GM21528 (cell line): ENCODE measurements around the gene L1CAM.

Source experiments
- ATAC-seq: cut with Tn5 transposase; IDR thresholded peaks from one replicate; pipeline ENCODE4 v1.9.1; 2021; ENCODE audit warnings: mild to moderate bottlenecking, moderate library complexity; ENCODE audit not compliant: unreplicated experiment, low FRiP score

Gene L1CAM

GRCh38 chrX:153881281-153881680, 4.7 kb downstream of the L1CAM start:
- ATAC-seq: no peak

GRCh38 chrX:153880440-153880815, 5.5 kb downstream of the L1CAM start:
- no peak for ATAC-seq

- ATAC-seq: no peak
Measured at GRCh38 chrX:153879741-153880439, 6.1 kb downstream of the L1CAM start.

- ATAC-seq: no peak
Measured at GRCh38 chrX:153878969-153879653, 6.9 kb downstream of the L1CAM start.

- no peak for ATAC-seq
Measured at GRCh38 chrX:153878345-153878744, 7.6 kb downstream of the L1CAM start.

GRCh38 chrX:153877571-153878261, 8.3 kb downstream of the L1CAM start:
- no peak for ATAC-seq

- no peak for ATAC-seq
Measured at GRCh38 chrX:153876112-153876491, 9.9 kb downstream of the L1CAM start.

GRCh38 chrX:153875391-153876111, 10.4 kb downstream of the L1CAM start:
- no peak for ATAC-seq

GRCh38 chrX:153874366-153875125, 11.4 kb downstream of the L1CAM start:
- ATAC-seq: no peak

GRCh38 chrX:153874085-153874365, 11.9 kb downstream of the L1CAM start:
- no peak for ATAC-seq

- no peak for ATAC-seq
Measured at GRCh38 chrX:153873282-153874084, 12.5 kb downstream of the L1CAM start.

GRCh38 chrX:153871946-153872878, 13.8 kb downstream of the L1CAM start:
- ATAC-seq: no peak

GRCh38 chrX:153871451-153871850, 14.5 kb downstream of the L1CAM start:
- ATAC-seq: no peak

GRCh38 chrX:153870791-153871360, 15.1 kb downstream of the L1CAM start:
- ATAC-seq: no peak

GRCh38 chrX:153870288-153870690, 15.7 kb downstream of the L1CAM start:
- no peak for ATAC-seq

- no peak for ATAC-seq
Measured at GRCh38 chrX:153869473-153870287, 16.3 kb downstream of the L1CAM start.
